SK-N-SH (cell line): ENCODE measurements around the gene PKP2. TPM values are rescaled to one million over a fixed set of nuclear protein-coding genes. Genes with fewer than 3 reads are reported as not detected.

Experiments used
- CTCF ChIA-PET: fragments of 300-600, 350-600 bp; formaldehyde crosslinking; extraction: SDS; loops from one replicate; lab custom pipeline; 2021; lab: Yijun Ruan, JAX
- POLR2A ChIA-PET: fragments of 350-600 bp; sonication (Branson Sonifier 250); formaldehyde crosslinking; extraction: SDS; loops from one replicate; lab custom pipeline; 2020; ENCODE audit warnings: antibody characterized with exemption, inconsistent platforms; lab: Yijun Ruan, JAX
- DNase-seq: peaks from one replicate; pipeline ENCODE4 v3.0.0; 2012
- H2AFZ ChIP-seq: fragments of 200-600 bp; sonication (generic); 2 replicates; pipeline ENCODE4 v1.8.1; 2016; ENCODE audit warnings: antibody characterized with exemption, mild to moderate bottlenecking, low read depth
- H3F3A ChIP-seq: fragments of 200-600 bp; sonication (generic); replicated peaks from 2 replicates; pipeline ENCODE3; 2016; ENCODE audit warnings: antibody characterized with exemption, mild to moderate bottlenecking; ENCODE audit not compliant: insufficient read depth
- H3K27ac ChIP-seq, 2 experiments: fragments of 200-500 bp in 1 of 2; fragments of 200-600 bp in 1 of 2; sonication (Bioruptor generic) in 1 of 2; sonication (generic), shearing (Covaris generic) in 1 of 2; 2 replicates each; pipeline versions ENCODE4 v1.5.1 to v1.6.1; 2014 to 2016; ENCODE audit warnings: low read depth in 2 of 2, inconsistent platforms in 1 of 2, low read length in 1 of 2, mild to moderate bottlenecking in 1 of 2, mixed read lengths in 1 of 2
- H3K27me3 ChIP-seq: fragments of 200-600 bp; sonication (generic), shearing (Covaris generic); 2 replicates; pipeline ENCODE4 v1.6.1; 2016; ENCODE audit warnings: mixed run types; ENCODE audit not compliant: insufficient read depth
- H3K36me3 ChIP-seq, 2 experiments: fragments of 200-500 bp in 1 of 2; fragments of 200-600 bp in 1 of 2; sonication (Bioruptor generic) in 1 of 2; sonication (generic) in 1 of 2; replicated peaks in 1 of 2; 2 replicates each; pipeline versions ENCODE3 to v1.5.1; 2014 to 2016; ENCODE audit warnings: low read length in 1 of 2, mild to moderate bottlenecking in 1 of 2; ENCODE audit not compliant: insufficient read depth in 2 of 2, control insufficient read depth in 1 of 2
- H3K4me1 ChIP-seq, 2 experiments: fragments of 200-500 bp in 1 of 2; fragments of 200-600 bp in 1 of 2; sonication (Bioruptor generic) in 1 of 2; sonication (generic), shearing (Covaris generic) in 1 of 2; 2 replicates each; pipeline versions ENCODE4 v1.5.1 to v1.6.1; 2014 to 2016; ENCODE audit warnings: low read depth in 1 of 2, low read length in 1 of 2, mixed run types in 1 of 2; ENCODE audit not compliant: insufficient read depth in 2 of 2, control insufficient read depth in 1 of 2
- H3K4me2 ChIP-seq: fragments of 200-600 bp; sonication (generic), shearing (Covaris generic); 2 replicates; pipeline ENCODE4 v1.6.1; 2017; ENCODE audit warnings: mixed run types
- H3K4me3 ChIP-seq, 2 experiments: fragments of 200-500 bp in 1 of 2; fragments of 200-600 bp in 1 of 2; sonication (Bioruptor generic) in 1 of 2; sonication (generic), shearing (Covaris generic) in 1 of 2; 2 replicates each; pipeline versions ENCODE4 v1.5.1 to v1.8.1; 2014 to 2016; ENCODE audit warnings: low read depth in 2 of 2, inconsistent platforms in 1 of 2, low read length in 1 of 2, mild to moderate bottlenecking in 1 of 2, mixed read lengths in 1 of 2, moderate library complexity in 1 of 2
- H3K79me2 ChIP-seq: fragments of 200-600 bp; sonication (generic); 2 replicates; pipeline ENCODE4 v1.8.1; 2017; ENCODE audit warnings: mild to moderate bottlenecking; ENCODE audit not compliant: insufficient read depth
- H3K9ac ChIP-seq: fragments of 200-600 bp; sonication (generic); 2 replicates; pipeline ENCODE4 v1.6.1; 2017; ENCODE audit warnings: mixed run types
- H3K9me2 ChIP-seq: fragments of 200-600 bp; sonication (generic); 2 replicates; pipeline ENCODE4 v1.6.1; 2017; ENCODE audit warnings: mixed run types
- H3K9me3 ChIP-seq: fragments of 200-600 bp; sonication (generic); 2 replicates; pipeline ENCODE4 v1.6.1; 2017; ENCODE audit warnings: mixed run types, mild to moderate bottlenecking, moderate library complexity
- H4K20me1 ChIP-seq: fragments of 200-600 bp; sonication (generic); 2 replicates; pipeline ENCODE4 v1.6.1; 2017; ENCODE audit warnings: mild to moderate bottlenecking, mixed run types; ENCODE audit not compliant: insufficient read depth
- CHD2 ChIP-seq: fragments of 150-350 bp; IDR thresholded peaks from 2 replicates; pipeline ENCODE4 v1.6.1; 2018; ENCODE audit warnings: low read length; ENCODE audit not compliant: partially characterized antibody
- ELF1 ChIP-seq: IDR thresholded peaks from 2 replicates; pipeline ENCODE4 v1.4.0; 2012
- EP300 ChIP-seq, 2 experiments: IDR thresholded peaks; 2 replicates each; pipeline versions ENCODE4 v1.4.0 to v1.6.1; 2012; ENCODE audit warnings: borderline replicate concordance in 1 of 2, low read depth in 1 of 2, low read length in 1 of 2
- GABPA ChIP-seq: IDR thresholded peaks from 2 replicates; pipeline ENCODE4 v1.4.0; 2012; ENCODE audit warnings: low read depth, mild to moderate bottlenecking
- IRF3 ChIP-seq: fragments of 150-350 bp; IDR thresholded peaks from 2 replicates; pipeline ENCODE4 v1.6.1; 2016; ENCODE audit warnings: mild to moderate bottlenecking, low read depth, low read length
- MAX ChIP-seq: IDR thresholded peaks from 2 replicates; pipeline ENCODE4 v1.4.0; 2012; ENCODE audit warnings: low read depth
- MEF2A ChIP-seq: IDR thresholded peaks from 2 replicates; pipeline ENCODE4 v1.4.0; 2012; ENCODE audit warnings: low read depth, borderline replicate concordance
- NRF1 ChIP-seq: IDR thresholded peaks from 2 replicates; pipeline ENCODE4 v1.6.1; 2012; ENCODE audit warnings: low read depth, mild to moderate bottlenecking, low read length
- PBX3 ChIP-seq: IDR thresholded peaks from 2 replicates; pipeline ENCODE4; 2012
- RAD21 ChIP-seq: IDR thresholded peaks from 2 replicates; pipeline ENCODE4 v1.6.1; 2012; ENCODE audit warnings: mild to moderate bottlenecking, low read length
- RCOR1 ChIP-seq: fragments of 150-350 bp; IDR thresholded peaks from 2 replicates; pipeline ENCODE4 v1.6.1; 2017; ENCODE audit warnings: antibody characterized with exemption, low read length
- REST ChIP-seq: IDR thresholded peaks from 2 replicates; pipeline ENCODE4 v1.6.1; 2012; ENCODE audit warnings: mild to moderate bottlenecking, low read depth, low read length, moderate library complexity
- TAF1 ChIP-seq: IDR thresholded peaks from 2 replicates; pipeline ENCODE4 v1.6.1; 2012; ENCODE audit warnings: low read depth, mild to moderate bottlenecking, low read length, moderate library complexity, borderline replicate concordance
- TEAD4 ChIP-seq: IDR thresholded peaks from 2 replicates; pipeline ENCODE4 v1.4.0; 2012; ENCODE audit warnings: mild to moderate bottlenecking, borderline replicate concordance; ENCODE audit not compliant: insufficient read depth
- USF2 ChIP-seq: fragments of 150-350 bp; IDR thresholded peaks from 2 replicates; pipeline ENCODE4 v1.6.1; 2017; ENCODE audit warnings: antibody characterized with exemption, low read length, low read depth, borderline replicate concordance
- ZBTB33 ChIP-seq: IDR thresholded peaks from 2 replicates; pipeline ENCODE4 v1.4.0; 2012; ENCODE audit warnings: low read depth, borderline replicate concordance
- WGBS: methylation state at CpG from one replicate; pipeline ENCODE4 v1.1.6; 2017; ENCODE audit warnings: low lambda C conversion rate; 5-methylcytosine and 5-hydroxymethylcytosine counted together
- polyA plus RNA-seq, 3 experiments: library from polyadenylated mRNA; depleted of rRNA; stranded (reverse); fragments of >200 nt; gene quantifications; 2 replicates each; pipeline ENCODE4 v1.2.3, GENCODE V29; 2012

The PKP2 gene
- polyA plus RNA-seq, 1 of the 3 experiments (the other 2 are of a cell fraction) = 0.10 TPM

GRCh38 chr12:32846053-32846452 lies 50.5 kb downstream of the PKP2 start:
- Histone ChIP-seq H3K27ac (no peak overlapping the region; a peak in 1 of 4 replicates), H4K20me1 (no peaks in the 10 kb centered on the region), H3K4me3 (no peak overlapping the region), H3K79me2 (no peaks in the 10 kb centered on the region), H3K4me1 (peaks cover 0 to 5% of the 10 kb centered on the region in 2 experiments; a peak in 2 of 4 replicates), H3K9ac (no peak overlapping the region), H3F3A (no peaks in the 10 kb centered on the region), H3K36me3 (no peaks in the 10 kb centered on the region), H3K4me2 (no peak overlapping the region), H3K27me3 (no peaks in the 10 kb centered on the region), H3K9me3 (no peaks in the 10 kb centered on the region), H2AFZ (no peak overlapping the region), H3K9me2 (no peaks in the 10 kb centered on the region)
- TF ChIP-seq NRF1 (no peak), REST (no peak), MAX (no peak), MEF2A (no peak), EP300 (IDR thresholded peaks at IDR 0.05; ENCODE audit: borderline replicate concordance in 1 of 2, low read depth in 1 of 2, low read length in 1 of 2) (no peak), RCOR1 (no peak), GABPA (no peak), CHD2 (no peak), PBX3 (no peak), ELF1 (no peak), TAF1 (no peak), RAD21 (no peak), TEAD4 (no peak), IRF3 (no peak), USF2 (no peak), ZBTB33 (no peak)
- DNase-seq = no peak
- POLR2A ChIA-PET = no interaction called here
- whole genome bisulfite sequencing = 68% methylated on average over 6 of the region's 6 CpGs
- CTCF ChIA-PET = no interaction called here
